Heart left ventricle (tissue), 13 donors: Measurements from ENCODE around the gene PPID.

Source experiments
- CTCF ChIP-seq, 12 donors: fragments of 200-600 bp; sonication (generic) in 4 of 12; IDR thresholded peaks; one replicate each; pipeline versions ENCODE4 v1.5.0 to v1.8.0; 2018 to 2022; ENCODE audit warnings: antibody characterized with exemption in 12 of 12, mild to moderate bottlenecking in 5 of 12
- POLR2A ChIP-seq, 2 donors: fragments of 450-650 bp; IDR thresholded peaks; one replicate each; pipeline ENCODE4 v1.6.1; 2017; ENCODE audit warnings: antibody characterized with exemption in 2 of 2, mild to moderate bottlenecking in 2 of 2, moderate library complexity in 2 of 2
- donor health status: ischemic (EF 13 %, LVEDD 7.1; RV severe dilation, severe dysfunction).
- donor health status: DM: no; HTN: yes; CAD: no.
- donor health status: DM: no; HTN: no; CAD: no.
- donor health status: ischemic (EF 25% LVEDD 6.9; RV normal size, moderate dysfunction).
- donor health status: ischemic (EF 25% LVEDD 5.7; RV mildly dilated, moderate dysfunction).
- donor health status: ischemic (EF 35%, LVEDD 5.7; RV mildly dilated, moderate dysfunction).
- donor health status: nonischemic (EF 11% LVEDD 7.7; RV severe dilation, severe dysfunction).
- donor health status: DM: yes; HTN: yes; CAD: no.
- donor health status: PGD.
- donor health status: ischemic (EF 29% LVEDD 5.4; RV normal size, mild dysfunction).
- donor health status: nonischemic (EF 23%, LVEDD 6.1; RV moderate dilation, normal function).

- TF ChIP-seq CTCF (IDR thresholded peaks at IDR 0.05) (no peak), POLR2A (IDR thresholded peaks at IDR 0.05) (no peak)
Measured at GRCh38 chr4:158670975-158671664, 52.1 kb downstream of the PPID start.
